ENCODE measurements around the gene CSRP1.

- TF ChIP-seq EZH2 (IDR thresholded peaks at IDR 0.05; ENCODE audit: insufficient read depth, low read length), result no peak
- TF ChIP-seq CTCF (IDR thresholded peaks at IDR 0.05; ENCODE audit: insufficient read depth, low read depth, low read length), result no peak
Observed at GRCh38 chr1:201481004-201481380, 25.9 kb downstream of the CSRP1 start.

Measured in astrocyte (in vitro differentiated cells and primary cell).